Measurements from ENCODE around the gene SNAPC2.

DNA sequence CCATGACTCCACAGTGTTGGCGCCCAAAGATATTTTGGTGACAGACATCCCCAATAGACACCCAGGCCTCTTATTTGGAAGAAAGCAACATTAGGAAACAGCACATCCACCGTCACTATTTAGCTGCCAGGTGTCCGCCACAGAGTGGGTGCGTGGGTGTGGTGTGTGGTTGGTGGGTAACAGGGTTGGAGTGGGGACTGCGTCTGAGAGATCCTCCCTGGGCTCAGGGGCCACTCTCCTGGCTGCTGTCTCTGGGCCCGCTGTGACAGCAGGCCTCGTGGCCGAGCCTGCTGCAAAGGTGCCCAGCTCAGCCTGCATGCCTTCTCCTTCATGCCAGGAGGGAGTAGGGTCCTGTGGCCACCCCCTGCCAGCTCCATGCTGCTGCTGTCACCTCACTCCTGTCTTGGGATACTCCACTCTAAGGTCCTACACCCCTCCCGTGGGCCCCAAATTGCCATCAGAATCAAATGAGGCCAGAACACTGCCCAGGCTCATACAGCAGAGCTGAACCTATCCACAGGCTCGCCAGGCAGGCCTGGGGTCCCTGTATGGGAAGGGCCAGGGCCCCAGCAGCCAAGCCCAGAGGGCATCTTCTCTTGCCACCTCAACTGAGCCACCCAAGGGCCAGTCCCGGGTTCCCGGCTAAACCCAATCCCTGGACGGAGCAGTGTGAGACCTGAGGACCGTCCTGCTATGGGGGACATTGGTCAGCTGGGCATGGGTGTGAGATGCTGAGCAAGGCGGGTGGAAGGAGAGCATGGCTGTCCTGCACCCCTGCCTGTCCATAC lies 48.1 kb downstream of the SNAPC2 start:
- TF ChIP-seq, protein P1, sequence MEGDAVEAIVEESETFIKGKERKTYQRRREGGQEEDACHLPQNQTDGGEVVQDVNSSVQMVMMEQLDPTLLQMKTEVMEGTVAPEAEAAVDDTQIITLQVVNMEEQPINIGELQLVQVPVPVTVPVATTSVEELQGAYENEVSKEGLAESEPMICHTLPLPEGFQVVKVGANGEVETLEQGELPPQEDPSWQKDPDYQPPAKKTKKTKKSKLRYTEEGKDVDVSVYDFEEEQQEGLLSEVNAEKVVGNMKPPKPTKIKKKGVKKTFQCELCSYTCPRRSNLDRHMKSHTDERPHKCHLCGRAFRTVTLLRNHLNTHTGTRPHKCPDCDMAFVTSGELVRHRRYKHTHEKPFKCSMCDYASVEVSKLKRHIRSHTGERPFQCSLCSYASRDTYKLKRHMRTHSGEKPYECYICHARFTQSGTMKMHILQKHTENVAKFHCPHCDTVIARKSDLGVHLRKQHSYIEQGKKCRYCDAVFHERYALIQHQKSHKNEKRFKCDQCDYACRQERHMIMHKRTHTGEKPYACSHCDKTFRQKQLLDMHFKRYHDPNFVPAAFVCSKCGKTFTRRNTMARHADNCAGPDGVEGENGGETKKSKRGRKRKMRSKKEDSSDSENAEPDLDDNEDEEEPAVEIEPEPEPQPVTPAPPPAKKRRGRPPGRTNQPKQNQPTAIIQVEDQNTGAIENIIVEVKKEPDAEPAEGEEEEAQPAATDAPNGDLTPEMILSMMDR (IDR thresholded peaks at IDR 0.05) = no peak
- no peak for TF ChIP-seq SIN3A (IDR thresholded peaks at IDR 0.05; ENCODE audit: borderline replicate concordance, low read depth, low read length)
- TF ChIP-seq POLR2AphosphoS5 (IDR thresholded peaks at IDR 0.05; ENCODE audit: low read depth, low read length) = no peak
